Ovary (tissue), 9 donors: Measurements from ENCODE around the gene SLC38A10. TPM values are rescaled to one million over a fixed set of nuclear protein-coding genes. Genes with fewer than 3 reads are reported as not detected.

Experiments used
- DNase-seq, 5 donors: peaks; one replicate each; pipeline ENCODE4 v3.0.0-alpha.2; 2019 to 2020
- H3K27ac ChIP-seq, 2 donors: fragments of 200-600 bp; one replicate each; pipeline versions ENCODE4 v1.5.1 to v1.8.0; 2019 to 2022
- H3K27me3 ChIP-seq: fragments of 200-600 bp; one replicate; pipeline ENCODE4 v1.8.0; 2022
- H3K36me3 ChIP-seq: fragments of 200-600 bp; sonication (generic); one replicate; pipeline ENCODE4 v1.5.1; 2019
- H3K4me1 ChIP-seq: one replicate; pipeline ENCODE4 v1.8.1; 2013; ENCODE audit warnings: mild to moderate bottlenecking, moderate library complexity; ENCODE audit not compliant: insufficient read depth
- H3K4me3 ChIP-seq: fragments of 200-600 bp; sonication (generic); one replicate; pipeline ENCODE4 v1.5.1; 2017
- H3K9me3 ChIP-seq, 2 donors: fragments of 200-600 bp in 1 of 2; sonication (generic) in 1 of 2; one replicate each; pipeline versions ENCODE4 v1.5.1 to v1.8.1; 2013 to 2019; ENCODE audit warnings: mild to moderate bottlenecking in 1 of 2, moderate library complexity in 1 of 2
- CTCF ChIP-seq, 3 donors: fragments of 450-650 bp in 2 of 3; fragments of 200-600 bp in 1 of 3; IDR thresholded peaks; one replicate each; pipeline versions ENCODE4 v1.5.1 to v1.8.0; 2016 to 2022; ENCODE audit warnings: antibody characterized with exemption in 3 of 3, mild to moderate bottlenecking in 1 of 3
- EP300 ChIP-seq: sonication (generic); formaldehyde crosslinking; IDR thresholded peaks from one replicate; pipeline ENCODE4 v1.6.1; 2017; ENCODE audit warnings: antibody characterized with exemption
- POLR2A ChIP-seq: fragments of 450-650 bp; IDR thresholded peaks from one replicate; pipeline ENCODE4 v1.6.1; 2017; ENCODE audit warnings: antibody characterized with exemption, mild to moderate bottlenecking, moderate library complexity
- WGBS, 3 donors: extraction: QIAGEN DNeasy Blood & Tissue Kit in 1 of 3; methylation state at CpG; one replicate each; pipeline versions ENCODE4 v1.1.5 to v1.1.7; 2013 to 2017; 5-methylcytosine and 5-hydroxymethylcytosine counted together
- intact Hi-C, 4 donors: fragments of 100-400 bp; cut with DNase I; formaldehyde crosslinking; loops; one replicate each; pipeline versions ENCODE4 v1.11.0 to v1.15.1; 2022 to 2023
- polyA plus RNA-seq, 2 donors: library from polyadenylated mRNA; stranded (reverse); fragments of 200-250 nt in 1 of 2; fragments of 350-450 nt in 1 of 2; fragmentation: Illumina TruSeq in 1 of 2; extraction: RNeasy Lipid Tissue Mini Kit (QIAGEN cat#74804) in 1 of 2; gene quantifications; one replicate each; pipeline ENCODE4 v1.2.3, GENCODE V29; 2013 to 2014
- total RNA-seq, 7 donors: library from RNA; depleted of rRNA in 2 of 7; stranded (reverse); fragments of >200 nt in 2 of 7; fragmentation: NEBNext Ultra II Directional in 3 of 7; extraction: Animal tissue kit (Norgen Biotek cat#: 25700) in 3 of 7; gene quantifications; one replicate each; pipeline versions ENCODE4 v1.1.0 to v1.2.4, GENCODE V29; 2016 to 2023
- donor health status: DM: no; HTN: no; CAD: no; lungs with moderate emphysema.
- donor health status: DM: no; HTN: no; CAD: no.
- donor health status: Bipolar disorder and iron deficiency.
- donor health status: DM: yes; HTN: yes; CAD: no.
- donor health status: DM: no; HTN: no; CAD: no.
- donor health status: DM: yes; HTN: yes; CAD: no.

The SLC38A10 gene
- total and polyA plus RNA-seq, 9 donors, result 11.5 to 75.7 (median 64.3) TPM

DNA sequence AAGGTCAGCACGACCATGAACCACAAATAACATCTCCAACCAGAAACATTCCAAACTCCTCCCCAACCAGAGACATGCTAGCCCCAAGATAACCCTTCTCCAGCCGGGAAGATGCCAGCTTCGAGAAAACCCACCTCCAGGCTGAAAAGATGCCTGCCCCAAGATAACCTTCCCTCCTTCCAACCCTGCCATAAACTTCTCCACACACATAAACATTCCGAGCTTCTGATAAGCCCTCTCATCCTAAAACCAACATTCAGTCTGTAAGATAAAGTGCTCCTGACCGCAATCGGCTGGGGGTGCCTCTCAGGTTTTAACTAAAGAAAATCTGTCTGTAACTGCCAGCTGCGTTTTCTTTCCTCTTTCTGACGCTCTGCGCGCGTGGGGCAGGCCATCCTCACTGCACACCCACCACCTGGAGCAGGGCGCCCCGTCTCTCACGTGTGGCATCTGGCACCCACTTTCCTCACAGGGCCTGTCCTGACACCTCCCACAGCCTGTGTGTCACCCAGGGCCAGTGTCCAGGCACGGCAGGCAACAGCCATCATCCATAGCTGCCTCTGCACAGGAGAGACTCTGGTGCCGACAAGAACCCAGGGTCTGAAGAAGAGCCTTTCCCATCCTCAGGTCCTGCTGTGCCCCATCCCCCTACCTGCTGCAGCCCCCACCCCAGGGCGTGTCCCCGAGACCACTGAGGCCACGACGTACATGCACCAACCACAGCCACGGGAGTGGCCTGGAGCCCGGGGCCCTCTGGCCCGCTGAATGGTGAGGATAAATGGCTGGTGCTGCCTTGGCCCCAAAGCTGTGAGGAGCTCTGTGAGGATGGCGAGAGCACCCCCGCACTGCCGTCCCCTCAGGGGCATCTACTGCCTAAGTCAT is 59.9 kb downstream of the SLC38A10 start:
- Histone ChIP-seq H3K27me3 (no peaks in the 10 kb centered on the region), H3K36me3 (no peaks in the 10 kb centered on the region), H3K4me3 (no peak overlapping the region), H3K4me1 (peaks cover 5% of the 10 kb centered on the region), H3K9me3 (no peaks in the 10 kb centered on the region), H3K27ac (no peak overlapping the region)
- no peak for TF ChIP-seq CTCF (IDR thresholded peaks at IDR 0.05)
- TF ChIP-seq POLR2A, result no peak
- no peak for TF ChIP-seq EP300
- intact Hi-C loops, result loop anchor here in 2 of 4 donors (5.0 to 10.0 kb wide), 2 partner anchors 93 to 240 kb away; partner anchors contain the start of gene CHMP6 (in 1 of the 2)
- WGBS, 3 donors, result 78 to 81% (median 80%) methylated on average over 25 to 26 of the region's 26 CpGs
- no peak for DNase-seq

DNA sequence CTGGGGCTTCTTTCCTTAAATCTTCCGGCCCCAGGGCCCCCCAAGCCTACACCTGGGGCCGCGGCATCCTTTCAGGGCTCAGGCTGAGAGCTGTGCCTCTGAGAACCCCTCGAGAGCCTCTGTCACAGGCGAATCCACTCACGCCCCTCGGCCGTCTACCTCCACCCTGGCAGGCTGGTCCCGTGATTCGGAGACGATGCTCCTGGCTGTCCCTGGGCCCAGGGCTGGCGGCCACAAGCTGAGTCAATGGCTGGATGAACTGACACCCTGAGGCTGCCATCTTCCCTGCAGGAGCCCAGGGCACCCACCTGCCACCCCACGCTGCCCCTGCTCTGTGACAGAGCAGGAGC is 60.6 kb downstream of the SLC38A10 start:
- DNase-seq, result no peak
- TF ChIP-seq EP300 (no peak), POLR2A (no peak), CTCF (IDR thresholded peaks at IDR 0.05) (no peak)
- Histone ChIP-seq H3K27me3 (no peaks in the 10 kb centered on the region), H3K36me3 (no peaks in the 10 kb centered on the region), H3K27ac (no peak overlapping the region), H3K4me3 (no peak overlapping the region), H3K4me1 (peaks cover 1% of the 10 kb centered on the region), H3K9me3 (no peaks in the 10 kb centered on the region)
- WGBS, 3 donors, result 88 to 96% (median 92%) methylated on average over 13 of the region's 13 CpGs
- intact Hi-C loops, result loop anchor here in 2 of 4 donors (5.0 to 10.0 kb wide), 2 partner anchors 92 to 240 kb away; partner anchors contain the start of gene CHMP6 (in 1 of the 2)

DNA sequence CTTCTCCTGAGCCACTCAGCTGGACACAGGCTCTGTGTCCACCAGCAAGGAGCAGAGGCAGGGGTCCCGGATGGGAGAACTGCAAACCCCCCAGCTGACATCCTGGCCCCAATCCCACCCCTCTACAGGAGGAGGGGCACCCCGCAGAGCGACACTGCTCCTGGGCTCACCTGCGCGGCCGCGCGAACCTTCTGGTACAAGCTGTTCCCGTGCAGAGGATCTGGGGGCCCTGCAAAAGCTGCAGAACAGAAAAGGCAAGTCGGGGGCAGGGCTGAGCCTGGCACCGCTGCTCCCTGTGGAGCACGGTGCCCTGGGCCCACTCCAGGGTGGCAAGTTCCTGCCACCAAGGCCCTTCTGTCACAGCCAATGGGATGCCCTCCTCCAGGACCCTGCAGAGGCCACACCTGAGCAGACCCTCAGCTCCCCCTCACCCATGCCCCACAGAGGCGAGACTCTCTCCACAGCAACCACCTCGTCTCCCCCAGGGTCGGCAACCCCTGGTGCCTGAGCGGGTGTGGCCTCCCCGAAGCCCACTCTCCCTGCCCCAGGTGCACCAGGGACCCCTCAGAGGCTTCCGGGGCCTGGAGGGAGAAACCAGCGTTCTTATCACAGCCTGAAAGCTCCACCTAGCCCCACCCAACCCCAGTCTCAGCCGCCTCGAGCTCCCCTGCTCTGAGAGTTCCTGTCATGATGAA is 61.1 kb downstream of the SLC38A10 start:
- WGBS, 3 donors, result 86 to 89% (median 89%) methylated on average over 16 to 21 of the region's 21 CpGs
- intact Hi-C loops, result loop anchor here in 2 of 4 donors (5.0 to 10.0 kb wide), 2 partner anchors 92 to 239 kb away; partner anchors contain the start of gene CHMP6 (in 1 of the 2)
- Histone ChIP-seq H3K9me3 (no peaks in the 10 kb centered on the region), H3K4me1 (peaks cover 1% of the 10 kb centered on the region), H3K4me3 (no peak overlapping the region), H3K36me3 (no peaks in the 10 kb centered on the region), H3K27ac (no peak overlapping the region), H3K27me3 (no peaks in the 10 kb centered on the region)
- TF ChIP-seq POLR2A (no peak), CTCF (IDR thresholded peaks at IDR 0.05) (no peak), EP300 (no peak)
- no peak for DNase-seq

- peaks cover 1% of the 10 kb centered on the region for H3K4me1 ChIP-seq
- H3K27me3 ChIP-seq, result no peaks in the 10 kb centered on the region
- H3K27ac ChIP-seq, result no peak overlapping the region
- DNase-seq, result no peak
- intact Hi-C loops, result loop anchor here in 2 of 4 donors (5.0 to 10.0 kb wide), 2 partner anchors 91 to 239 kb away; partner anchors contain the start of gene CHMP6 (in 1 of the 2)
- TF ChIP-seq POLR2A (no peak), EP300 (no peak), CTCF (IDR thresholded peaks at IDR 0.05) (no peak)
- H3K4me3 ChIP-seq, result no peak overlapping the region
- H3K9me3 ChIP-seq, result no peaks in the 10 kb centered on the region
- WGBS, 3 donors, result 87 to 93% (median 91%) methylated on average over 13 to 17 of the region's 17 CpGs
- H3K36me3 ChIP-seq, result no peaks in the 10 kb centered on the region
Observed at GRCh38 chr17:81233316-81233715, 61.8 kb downstream of the SLC38A10 start.
